B cell (primary cell): ENCODE results near the gene HHAT. TPM values are rescaled to one million over a fixed set of nuclear protein-coding genes. Genes with fewer than 3 reads are reported as not detected.

Experiments used
- ATAC-seq: fragments of 200-7000 bp; cut with Tn5 transposase; one replicate; pipeline ENCODE4 v1.10.0; 2021; ENCODE audit warnings: low read depth, mild to moderate bottlenecking, moderate number of reproducible peaks, moderate library complexity
- CTCF ChIA-PET: fragments of 350-600 bp; sonication (Branson Sonifier 250); formaldehyde crosslinking; loops from one replicate; lab custom pipeline; 2021; ENCODE audit warnings: antibody characterized with exemption, inconsistent platforms; lab: Charles Lee
- POLR2A ChIA-PET: fragments of 350-600 bp; sonication (Branson Sonifier 250); formaldehyde crosslinking; loops from one replicate; lab custom pipeline; 2021; ENCODE audit warnings: antibody characterized with exemption; lab: Charles Lee
- DNase-seq: peaks from one replicate; pipeline ENCODE4 v3.0.0; 2013
- H2AFZ ChIP-seq: 2 replicates; pipeline ENCODE4 v1.6.1; 2012; ENCODE audit warnings: mild to moderate bottlenecking, low read depth, low read length; ENCODE audit not compliant: insufficient read depth, poor library complexity, severe bottlenecking
- H3K27ac ChIP-seq, 2 donors: 1 replicate in 1 of 2; 2 replicates in 1 of 2; pipeline ENCODE4 v1.5.1; 2012 to 2013; ENCODE audit warnings: low read length in 2 of 2, mild to moderate bottlenecking in 2 of 2, moderate library complexity in 1 of 2
- H3K27me3 ChIP-seq, 4 experiments: fragments of 200-600 bp in 1 of 4; sonication (generic) in 1 of 4; replicated peaks in 1 of 4; 1 replicate in 2 of 4; 2 replicates in 2 of 4; pipeline versions ENCODE4 v1.6.1 to v1.7.0; 2013 to 2016; ENCODE audit warnings: low read length in 3 of 4, mild to moderate bottlenecking in 2 of 4, mixed read lengths in 1 of 4, moderate library complexity in 1 of 4; ENCODE audit not compliant: insufficient read depth in 4 of 4, control insufficient read depth in 3 of 4; ENCODE audit errors: control extremely low read depth in 1 of 4
- H3K36me3 ChIP-seq, 2 experiments: replicated peaks in 1 of 2; 1 replicate in 1 of 2; 2 replicates in 1 of 2; pipeline versions ENCODE4 v1.6.1 to v1.7.1; 2013; ENCODE audit warnings: low read length in 1 of 2; ENCODE audit not compliant: insufficient read depth in 2 of 2, control insufficient read depth in 1 of 2; ENCODE audit errors: control extremely low read depth in 1 of 2, extremely low read depth in 1 of 2
- H3K4me1 ChIP-seq, 2 donors: fragments of 200-600 bp in 1 of 2; sonication (generic) in 1 of 2; 1 replicate in 1 of 2; 2 replicates in 1 of 2; pipeline versions ENCODE4 v1.5.1 to v1.6.1; 2013 to 2017; ENCODE audit warnings: low read length in 2 of 2; ENCODE audit not compliant: control insufficient read depth in 2 of 2, insufficient read depth in 2 of 2
- H3K4me2 ChIP-seq: replicated peaks from 2 replicates; pipeline ENCODE3; 2012; ENCODE audit warnings: mild to moderate bottlenecking, low read depth, low read length; ENCODE audit not compliant: poor library complexity, severe bottlenecking
- H3K4me3 ChIP-seq, 5 experiments: fragments of 200-600 bp in 1 of 5; sonication (generic) in 1 of 5; 1 replicate in 3 of 5; 2 replicates in 2 of 5; pipeline versions ENCODE4 v1.5.1 to v1.7.0; 2011 to 2016; ENCODE audit warnings: low read length in 4 of 5, mild to moderate bottlenecking in 4 of 5, low read depth in 2 of 5, control low read depth in 1 of 5, moderate library complexity in 1 of 5; ENCODE audit not compliant: insufficient read depth in 1 of 5; ENCODE audit errors: control extremely low read depth in 1 of 5, extremely low read depth in 1 of 5
- H3K79me2 ChIP-seq: fragments of 200-600 bp; sonication (generic); one replicate; pipeline ENCODE4 v1.6.0; 2016; ENCODE audit warnings: low read length; ENCODE audit not compliant: control insufficient read depth, insufficient read depth
- H3K9ac ChIP-seq: fragments of 200-600 bp; sonication (generic); 2 replicates; pipeline ENCODE4 v1.6.1; 2017; ENCODE audit warnings: mild to moderate bottlenecking, low read length, moderate library complexity
- H3K9me3 ChIP-seq, 3 donors: one replicate each; pipeline versions ENCODE4 v1.6.1 to v1.7.1; 2013; ENCODE audit warnings: low read length in 2 of 3; ENCODE audit not compliant: control insufficient read depth in 2 of 3, insufficient read depth in 1 of 3; ENCODE audit errors: control extremely low read depth in 1 of 3
- H4K20me1 ChIP-seq: 2 replicates; pipeline ENCODE4 v1.6.0; 2012; ENCODE audit warnings: mild to moderate bottlenecking, low read length; ENCODE audit not compliant: insufficient read depth, control insufficient read depth, poor library complexity, severe bottlenecking
- H3K27ac Mint-ChIP-seq: one replicate; pipeline ENCODE4 v1.8.0; 2021; ENCODE audit warnings: mixed read lengths
- H3K27me3 Mint-ChIP-seq: one replicate; pipeline ENCODE4 v1.8.0; 2021; ENCODE audit warnings: mixed read lengths
- H3K4me1 Mint-ChIP-seq: one replicate; pipeline ENCODE4 v1.8.0; 2021; ENCODE audit warnings: mixed read lengths
- H3K4me3 Mint-ChIP-seq: one replicate; pipeline ENCODE4 v1.8.0; 2021; ENCODE audit warnings: mixed read lengths
- H3K9me3 Mint-ChIP-seq: one replicate; pipeline ENCODE4 v1.8.0; 2022; ENCODE audit warnings: mixed read lengths; ENCODE audit not compliant: insufficient read depth
- CTCF ChIP-seq: fragments of 200-600 bp; IDR thresholded peaks from one replicate; pipeline ENCODE4 v1.8.0; 2022; ENCODE audit warnings: antibody characterized with exemption, mild to moderate bottlenecking
- EZH2 ChIP-seq: IDR thresholded peaks from 2 replicates; pipeline ENCODE4 v1.6.1; 2012; ENCODE audit warnings: borderline replicate concordance, low read depth, mild to moderate bottlenecking, moderate library complexity, low read length; ENCODE audit not compliant: insufficient read depth, poor library complexity, severe bottlenecking
- WGBS: methylation state at CpG from one replicate; pipeline ENCODE4 v1.1.5; 2013; ENCODE audit warnings: missing lambda C conversion rate; ENCODE audit not compliant: insufficient coverage; 5-methylcytosine and 5-hydroxymethylcytosine counted together
- intact Hi-C: fragments of 100-400 bp; cut with micrococcal nuclease; formaldehyde crosslinking; loops from one replicate; pipeline ENCODE4 v1.10.0; 2022
- polyA plus RNA-seq: library from polyadenylated mRNA; depleted of rRNA; stranded (reverse); fragments of >200 nt; gene quantifications from 2 replicates; pipeline ENCODE4 v1.2.3, GENCODE V29; 2012
- total RNA-seq, 2 donors: library from RNA; stranded (reverse); fragments of 120-200 nt in 1 of 2; gene quantifications; 1 replicate in 1 of 2; 2 replicates in 1 of 2; pipeline versions ENCODE4 v1.2.3 to v1.2.4, GENCODE V29; 2013 to 2022

The HHAT gene
- total and polyA plus RNA-seq, 2 donors (not counting 1 experiment from before 2014, with no cell fraction given) = 4.0 to 28.2 TPM

DNA sequence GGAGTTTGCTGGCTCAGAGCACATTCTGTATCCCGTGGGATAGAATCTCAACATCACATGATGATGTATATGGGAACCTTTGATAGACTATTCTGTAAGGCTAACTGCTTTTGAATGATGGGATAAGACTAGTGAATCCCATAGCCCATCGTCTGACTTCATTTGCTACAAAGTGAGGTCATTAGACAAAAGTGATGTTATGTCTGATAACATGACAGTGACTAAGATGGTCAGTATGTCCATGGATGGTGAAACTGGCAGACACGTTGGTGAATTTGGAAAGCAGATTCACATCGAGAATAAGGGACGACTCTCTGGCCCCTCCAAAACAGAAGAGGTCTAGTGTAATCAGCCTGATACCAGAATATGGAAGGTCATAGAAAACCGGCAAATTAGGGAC lies 108.4 kb downstream of the HHAT start:
- POLR2A ChIA-PET = no interaction called here
- no peak overlapping the region for H3K4me3 ChIP-seq
- no peaks in the 10 kb centered on the region for H3K9me3 ChIP-seq
- no peak overlapping the region for H3K4me2 ChIP-seq
- 92% methylated on average over 6 of the region's 6 CpGs for WGBS
- ATAC-seq = no peak
- H3K4me3 Mint-ChIP-seq = no peak overlapping the region
- H2AFZ ChIP-seq = no peak overlapping the region
- no peaks in the 10 kb centered on the region for H3K27me3 Mint-ChIP-seq
- H3K9me3 Mint-ChIP-seq = no peaks in the 10 kb centered on the region
- TF ChIP-seq CTCF = no peak
- no peak for TF ChIP-seq EZH2
- H3K79me2 ChIP-seq = no peaks in the 10 kb centered on the region
- no peaks in the 10 kb centered on the region for H3K4me1 ChIP-seq
- DNase-seq = no peak
- no peaks in the 10 kb centered on the region for H4K20me1 ChIP-seq
- CTCF ChIA-PET = no interaction called here
- intact Hi-C loops = no loop called here
- no peak overlapping the region for H3K27ac Mint-ChIP-seq
- H3K4me1 Mint-ChIP-seq = peaks cover 2% of the 10 kb centered on the region
- no peak overlapping the region for H3K9ac ChIP-seq
- no peaks in the 10 kb centered on the region for H3K27me3 ChIP-seq
- H3K27ac ChIP-seq = no peak overlapping the region
- no peaks in the 10 kb centered on the region for H3K36me3 ChIP-seq

GRCh38 chr1:210437781-210438180 lies 109.1 kb downstream of the HHAT start:
- no peak for ATAC-seq
- no peak overlapping the region for H2AFZ ChIP-seq
- ChIA-PET POLR2A (no interaction called here), CTCF (no interaction called here)
- 100% methylated on average over 1 of the region's 1 CpG for WGBS
- H3K4me2 ChIP-seq = no peak overlapping the region
- intact Hi-C loops = no loop called here
- H3K9me3 ChIP-seq = no peaks in the 10 kb centered on the region
- no peaks in the 10 kb centered on the region for H3K4me1 ChIP-seq
- no peaks in the 10 kb centered on the region for H3K79me2 ChIP-seq
- DNase-seq = no peak
- H3K27me3 ChIP-seq = no peaks in the 10 kb centered on the region
- H3K27ac Mint-ChIP-seq = no peak overlapping the region
- no peaks in the 10 kb centered on the region for H4K20me1 ChIP-seq
- no peak overlapping the region for H3K4me3 ChIP-seq
- no peak overlapping the region for H3K9ac ChIP-seq
- H3K27me3 Mint-ChIP-seq = no peaks in the 10 kb centered on the region
- H3K27ac ChIP-seq = no peak overlapping the region
- H3K4me1 Mint-ChIP-seq = peaks cover 2% of the 10 kb centered on the region
- H3K4me3 Mint-ChIP-seq = no peak overlapping the region
- no peaks in the 10 kb centered on the region for H3K36me3 ChIP-seq
- H3K9me3 Mint-ChIP-seq = no peaks in the 10 kb centered on the region
- TF ChIP-seq EZH2 = no peak
- TF ChIP-seq CTCF = no peak
